Fibroblast of skin of scalp (primary cell): ENCODE data around the gene PTPRN2.
"Not testable (repeated sequence)": the region's sequence is repeated elsewhere in the genome, so short reads cannot be mapped to it uniquely, and the experiment has no call there.

Source experiments
- DNase-seq: peaks from one replicate; pipeline ENCODE4 v3.0.0-alpha.2; 2013

Gene PTPRN2

GRCh38 chr7:158061026-158061630, 526.5 kb downstream of the PTPRN2 start:
- no peak for DNase-seq

- no peak for DNase-seq
These were observed 527.4 kb downstream of the PTPRN2 start for GRCh38 chr7:158060216-158060615.

GRCh38 chr7:158057446-158057845, 530.2 kb downstream of the PTPRN2 start:
- DNase-seq: no peak

GRCh38 chr7:158056761-158057160, 530.9 kb downstream of the PTPRN2 start:
- no peak for DNase-seq

GRCh38 chr7:158055726-158056510, 531.7 kb downstream of the PTPRN2 start:
- DNase-seq: no peak

- no peak for DNase-seq
These were observed 533.0 kb downstream of the PTPRN2 start for GRCh38 chr7:158054611-158055010.

GRCh38 chr7:158054081-158054480, 533.5 kb downstream of the PTPRN2 start:
- DNase-seq: no peak

- no peak for DNase-seq
These were observed 534.3 kb downstream of the PTPRN2 start for GRCh38 chr7:158053183-158053915.

GRCh38 chr7:158052381-158053060, 535.1 kb downstream of the PTPRN2 start:
- DNase-seq: no peak

- DNase-seq: no peak
These were observed 535.8 kb downstream of the PTPRN2 start for GRCh38 chr7:158051776-158052175.

- DNase-seq: no peak
These were observed 536.5 kb downstream of the PTPRN2 start for GRCh38 chr7:158050978-158051651.

- no peak for DNase-seq
These were observed 537.1 kb downstream of the PTPRN2 start for GRCh38 chr7:158050441-158050977.

- DNase-seq: no peak
These were observed 538.4 kb downstream of the PTPRN2 start for GRCh38 chr7:158049271-158049670.

- DNase-seq: no peak
These were observed 539.1 kb downstream of the PTPRN2 start for GRCh38 chr7:158048569-158048968.

GRCh38 chr7:158047391-158048059, 540.1 kb downstream of the PTPRN2 start:
- DNase-seq: no peak

- not testable (repeated sequence) for DNase-seq
These were observed 541.4 kb downstream of the PTPRN2 start for GRCh38 chr7:158046246-158046645.

- no peak for DNase-seq
These were observed 543.2 kb downstream of the PTPRN2 start for GRCh38 chr7:158044482-158044823.

- no peak for DNase-seq
These were observed 543.8 kb downstream of the PTPRN2 start for GRCh38 chr7:158043551-158044481.

- DNase-seq: no peak
These were observed 545.3 kb downstream of the PTPRN2 start for GRCh38 chr7:158042156-158042880.

- DNase-seq: no peak
These were observed 547.4 kb downstream of the PTPRN2 start for GRCh38 chr7:158040199-158040598.
